ENCODE results near the gene WDFY1.
"Not testable (repeated sequence)": the region's sequence is repeated elsewhere in the genome, so short reads cannot be mapped to it uniquely, and the experiment has no call there.

WDFY1 gene

GRCh38 chr2:223884399-223884798, 60.7 kb downstream of the WDFY1 start:
- no peak overlapping the region for H3K4me3 ChIP-seq (ENCODE audit: low read depth, low read length)
- no peak for TF ChIP-seq CTCF (IDR thresholded peaks at IDR 0.05; ENCODE audit: low read depth, low read length)

GRCh38 chr2:223882715-223883114, 62.4 kb downstream of the WDFY1 start:
- TF ChIP-seq CTCF (IDR thresholded peaks at IDR 0.05; ENCODE audit: low read depth, low read length): no peak
- H3K4me3 ChIP-seq (ENCODE audit: low read depth, low read length): no peak overlapping the region

- no peak overlapping the region for H3K4me3 ChIP-seq (ENCODE audit: low read depth, low read length)
- no peak for TF ChIP-seq CTCF (IDR thresholded peaks at IDR 0.05; ENCODE audit: low read depth, low read length)
These were observed 64.3 kb downstream of the WDFY1 start for GRCh38 chr2:223880796-223881195.

GRCh38 chr2:223877721-223878410, 67.3 kb downstream of the WDFY1 start:
- TF ChIP-seq CTCF (IDR thresholded peaks at IDR 0.05; ENCODE audit: low read depth, low read length): no peak

GRCh38 chr2:223873672-223874071, 71.5 kb downstream of the WDFY1 start:
- no peak overlapping the region for H3K4me3 ChIP-seq (ENCODE audit: low read depth, low read length)
- no peak for TF ChIP-seq CTCF (IDR thresholded peaks at IDR 0.05; ENCODE audit: low read depth, low read length)

More at GRCh38 chr2:223877721-223878410, 67.3 kb downstream of the WDFY1 start:
- H3K4me3 ChIP-seq (ENCODE audit: low read depth, low read length): no peak overlapping the region

- not testable (repeated sequence) for H3K4me3 ChIP-seq (ENCODE audit: low read depth, low read length)
These were observed 72.4 kb downstream of the WDFY1 start for GRCh38 chr2:223872772-223873171.

- not testable (repeated sequence) for H3K4me3 ChIP-seq (ENCODE audit: low read depth, low read length)
These were observed 73.5 kb downstream of the WDFY1 start for GRCh38 chr2:223871661-223872060.

GRCh38 chr2:223870840-223871611, 74.1 kb downstream of the WDFY1 start:
- TF ChIP-seq CTCF (IDR thresholded peaks at IDR 0.05; ENCODE audit: low read depth, low read length): no peak
- no peak overlapping the region for H3K4me3 ChIP-seq (ENCODE audit: low read depth, low read length)

Measured in WI38 (cell line).